Testis (tissue), 2 donors: ENCODE results near the gene CD300H.

Experiments used
- CTCF ChIP-seq, 3 experiments: fragments of 450-650 bp in 2 of 3; fragments of 200-600 bp in 1 of 3; sonication (generic) in 1 of 3; IDR thresholded peaks; one replicate each; pipeline ENCODE4 v1.5.1; 2016 to 2019; ENCODE audit warnings: antibody characterized with exemption in 3 of 3, mild to moderate bottlenecking in 2 of 3, moderate library complexity in 1 of 3
- POLR2A ChIP-seq: fragments of 450-650 bp; IDR thresholded peaks from one replicate; pipeline ENCODE4 v1.6.1; 2017; ENCODE audit warnings: antibody characterized with exemption, mild to moderate bottlenecking, moderate library complexity

- TF ChIP-seq POLR2A (no peak), CTCF (IDR thresholded peaks at IDR 0.05) (no peak)
Observed at GRCh38 chr17:74584292-74585060, 17.2 kb upstream of the CD300H start.
